ENCODE measurements around the gene SH2D3A. TPM values are rescaled to one million over a fixed set of nuclear protein-coding genes. Genes with fewer than 3 reads are reported as not detected.
"Not testable (repeated sequence)": the region's sequence is repeated elsewhere in the genome, so short reads cannot be mapped to it uniquely, and the experiment has no call there.

SH2D3A gene
- total RNA-seq, 2 experiments from 2014 or later: 13.8 to 22.3 TPM

GRCh38 chr19:6778386-6778785 is 11.2 kb upstream of the SH2D3A start:
- H3K4me1 Mint-ChIP-seq: peaks cover 54% of the 10 kb centered on the region
- H3K27ac Mint-ChIP-seq: peak overlapping the region; percentile 73
- no peak for ATAC-seq
- no peak overlapping the region for H3K4me3 Mint-ChIP-seq
- no peak for DNase-seq
- H3K36me3 Mint-ChIP-seq: peaks cover 46% of the 10 kb centered on the region
- no peaks in the 10 kb centered on the region for H3K27me3 Mint-ChIP-seq
- H3K9me3 Mint-ChIP-seq (ENCODE audit: low read depth): peaks cover 7% of the 10 kb centered on the region
- CTCF ChIA-PET: interaction anchor here (0.6 to 2.7 kb wide), 5 partner anchors 10 to 318 kb away, joined by 3 to 10 read pairs (median 7); no protein-coding TSS in a partner anchor

- Mint-ChIP-seq H3K27ac (peak overlapping the region; percentile 73), H3K36me3 (peaks cover 46% of the 10 kb centered on the region), H3K4me1 (peaks cover 55% of the 10 kb centered on the region), H3K9me3 (ENCODE audit: low read depth) (peaks cover 7% of the 10 kb centered on the region), H3K4me3 (no peak overlapping the region), H3K27me3 (no peaks in the 10 kb centered on the region)
- DNase-seq: no peak
- CTCF ChIA-PET: interaction anchor here (2.7 kb wide), 1 partner anchor 9 kb away, joined by 10 read pairs; no protein-coding TSS in a partner anchor
- no peak for ATAC-seq
Observed at GRCh38 chr19:6777434-6777833, 10.2 kb upstream of the SH2D3A start.

- H3K27me3 Mint-ChIP-seq: no peaks in the 10 kb centered on the region
- DNase-seq (no peak), ATAC-seq (no peak)
- peaks cover 46% of the 10 kb centered on the region for H3K36me3 Mint-ChIP-seq
- H3K27ac Mint-ChIP-seq: peak overlapping the region; percentile 73
- H3K9me3 Mint-ChIP-seq (ENCODE audit: low read depth): peaks cover 7% of the 10 kb centered on the region
- CTCF ChIA-PET: no interaction called here
- peaks cover 60% of the 10 kb centered on the region for H3K4me1 Mint-ChIP-seq
- no peak overlapping the region for H3K4me3 Mint-ChIP-seq
Observed at GRCh38 chr19:6776999-6777398, 9.8 kb upstream of the SH2D3A start.

GRCh38 chr19:6776045-6776444 is 8.8 kb upstream of the SH2D3A start:
- Mint-ChIP-seq H3K36me3 (peaks cover 41% of the 10 kb centered on the region), H3K4me1 (peaks cover 58% of the 10 kb centered on the region), H3K27ac (peak overlapping the region; percentile 4), H3K4me3 (peak overlapping the region; percentile 20)
- ATAC-seq; H3K27me3 Mint-ChIP-seq; DNase-seq; H3K9me3 Mint-ChIP-seq (ENCODE audit: low read depth): not testable (repeated sequence)
- CTCF ChIA-PET: interaction anchor here (4.8 kb wide), 1 partner anchor 38 kb away, joined by 21 read pairs; the partner anchor contains the start of gene GPR108

GRCh38 chr19:6774821-6775707 is 7.8 kb upstream of the SH2D3A start:
- DNase-seq: no peak
- ATAC-seq: no peak
- CTCF ChIA-PET: interaction anchor here (1.0 to 4.8 kb wide), 5 partner anchors 27 to 89 kb away, joined by 3 to 46 read pairs (median 12); partner anchors contain the start of gene GPR108
- Mint-ChIP-seq H3K27ac (peak overlapping the region; percentile 29), H3K4me1 (peaks cover 57% of the 10 kb centered on the region), H3K4me3 (peak overlapping the region; percentile 40), H3K27me3 (no peaks in the 10 kb centered on the region), H3K36me3 (peaks cover 38% of the 10 kb centered on the region), H3K9me3 (ENCODE audit: low read depth) (peaks cover 7% of the 10 kb centered on the region)

- Mint-ChIP-seq H3K36me3 (peaks cover 36% of the 10 kb centered on the region), H3K27me3 (no peaks in the 10 kb centered on the region), H3K27ac (peak overlapping the region; percentile 89), H3K4me1 (peaks cover 55% of the 10 kb centered on the region), H3K4me3 (peak overlapping the region; percentile 96), H3K9me3 (ENCODE audit: low read depth) (peaks cover 7% of the 10 kb centered on the region)
- peak; percentile 77 for DNase-seq
- CTCF ChIA-PET: interaction anchor here (0.8 to 4.8 kb wide), 11 partner anchors 25 to 269 kb away, joined by 3 to 46 read pairs (median 7); partner anchors contain the start of gene GPR108
- ATAC-seq: peak; percentile 57
Observed at GRCh38 chr19:6773323-6773931, 6.2 kb upstream of the SH2D3A start.

- H3K4me3 Mint-ChIP-seq: peak overlapping the region; percentile 96
- H3K27me3 Mint-ChIP-seq: no peaks in the 10 kb centered on the region
- DNase-seq (no peak), ATAC-seq (peak; percentile 4)
- H3K9me3 Mint-ChIP-seq (ENCODE audit: low read depth): peaks cover 7% of the 10 kb centered on the region
- H3K36me3 Mint-ChIP-seq: peaks cover 30% of the 10 kb centered on the region
- H3K27ac Mint-ChIP-seq: peak overlapping the region; percentile 89
- CTCF ChIA-PET: interaction anchor here (0.6 to 4.8 kb wide), 13 partner anchors 9 to 268 kb away, joined by 3 to 46 read pairs (median 4); partner anchors contain the start of gene GPR108
- peaks cover 55% of the 10 kb centered on the region for H3K4me1 Mint-ChIP-seq
Observed at GRCh38 chr19:6772866-6773322, 5.7 kb upstream of the SH2D3A start.

GRCh38 chr19:6772028-6772865 is 5.0 kb upstream of the SH2D3A start, which contains the start of gene VAV1:
Gene VAV1 (plus strand): TSS chr19:6772708. CDS start chr19:6772808, 100 bp downstream.
- Mint-ChIP-seq H3K36me3 (peaks cover 26% of the 10 kb centered on the region), H3K4me3 (peak within 1 kb of the TSS; percentile 96), H3K4me1 (peaks cover 51% of the 10 kb centered on the region), H3K27me3 (no peaks in the 10 kb centered on the region), H3K27ac (peak within 1 kb of the TSS; percentile 89), H3K9me3 (ENCODE audit: low read depth) (peaks cover 7% of the 10 kb centered on the region)
- CTCF ChIA-PET: interaction anchor here (0.6 to 4.8 kb wide), 15 partner anchors 8 to 268 kb away, joined by 3 to 46 read pairs (median 3); partner anchors contain the start of gene GPR108
- DNase-seq (peak; percentile 92), ATAC-seq (peak; percentile 61)

GRCh38 chr19:6771648-6772027 is 4.4 kb upstream of the SH2D3A start:
- not testable (repeated sequence) for H3K27me3 Mint-ChIP-seq; DNase-seq; H3K9me3 Mint-ChIP-seq (ENCODE audit: low read depth); ATAC-seq
- Mint-ChIP-seq H3K4me1 (peaks cover 49% of the 10 kb centered on the region), H3K27ac (peak overlapping the region; percentile 89), H3K36me3 (peaks cover 22% of the 10 kb centered on the region), H3K4me3 (peak overlapping the region; percentile 96)
- CTCF ChIA-PET: interaction anchor here (0.7 to 4.8 kb wide), 8 partner anchors 30 to 255 kb away, joined by 3 to 46 read pairs (median 8); partner anchors contain the start of gene GPR108

- ATAC-seq: no peak
- Mint-ChIP-seq H3K36me3 (peaks cover 6% of the 10 kb centered on the region), H3K27me3 (no peaks in the 10 kb centered on the region), H3K27ac (peak overlapping the region; percentile 57), H3K4me1 (peaks cover 44% of the 10 kb centered on the region), H3K4me3 (no peak overlapping the region), H3K9me3 (ENCODE audit: low read depth) (no peaks in the 10 kb centered on the region)
- no peak for DNase-seq
- CTCF ChIA-PET: interaction anchor here (0.7 to 4.4 kb wide), 8 partner anchors 10 to 551 kb away, joined by 3 to 23 read pairs (median 10); no protein-coding TSS in a partner anchor
Observed at GRCh38 chr19:6769006-6769619, 1.9 kb upstream of the SH2D3A start.

- peaks cover 39% of the 10 kb centered on the region for H3K4me1 Mint-ChIP-seq
- peaks cover under 1% of the 10 kb centered on the region for H3K36me3 Mint-ChIP-seq
- ATAC-seq: no peak
- CTCF ChIA-PET: interaction anchor here (0.6 to 4.4 kb wide), 7 partner anchors 11 to 114 kb away, joined by 3 to 23 read pairs (median 9); no protein-coding TSS in a partner anchor
- H3K9me3 Mint-ChIP-seq (ENCODE audit: low read depth): no peaks in the 10 kb centered on the region
- peak; percentile 58 for DNase-seq
- H3K27ac Mint-ChIP-seq: peak overlapping the region; percentile 93
- H3K4me3 Mint-ChIP-seq: peak overlapping the region; percentile 91
- H3K27me3 Mint-ChIP-seq: no peaks in the 10 kb centered on the region
Observed at GRCh38 chr19:6768236-6768785, 1.1 kb upstream of the SH2D3A start.

GRCh38 chr19:6767081-6767356 is 216 bp downstream of the SH2D3A start:
- H3K9me3 Mint-ChIP-seq (ENCODE audit: low read depth): no peaks in the 10 kb centered on the region
- H3K4me1 Mint-ChIP-seq: peaks cover 34% of the 10 kb centered on the region
- CTCF ChIA-PET: interaction anchor here (1.0 to 4.4 kb wide), 4 partner anchors 13 to 215 kb away, joined by 4 to 23 read pairs (median 5); no protein-coding TSS in a partner anchor
- H3K4me3 Mint-ChIP-seq: peak overlapping the region; percentile 91
- DNase-seq (peak; percentile 77), ATAC-seq (peak; percentile 47)
- H3K36me3 Mint-ChIP-seq: no peaks in the 10 kb centered on the region
- H3K27me3 Mint-ChIP-seq: no peaks in the 10 kb centered on the region
- peak overlapping the region; percentile 93 for H3K27ac Mint-ChIP-seq

All from activated CD8-positive, alpha-beta memory T cell treated with anti-CD3 and anti-CD28 coated beads, Interleukin-2, amount 10 ng/mL, durations not matched to agents 7 days and 5 days (primary cell).